Measurements from ENCODE around the gene PTPRG. TPM values are rescaled to one million over a fixed set of nuclear protein-coding genes. Genes with fewer than 3 reads are reported as not detected.

PTPRG gene
- total RNA-seq, 1 experiment from 2014 or later = 32.1 TPM

GRCh38 chr3:62329971-62330370, 768.6 kb downstream of the PTPRG start:
- no TSS peak for BruUV-seq (replicated peaks)
- intact Hi-C loops (cut with micrococcal nuclease) = no loop called here
- TF ChIP-seq, protein P1, sequence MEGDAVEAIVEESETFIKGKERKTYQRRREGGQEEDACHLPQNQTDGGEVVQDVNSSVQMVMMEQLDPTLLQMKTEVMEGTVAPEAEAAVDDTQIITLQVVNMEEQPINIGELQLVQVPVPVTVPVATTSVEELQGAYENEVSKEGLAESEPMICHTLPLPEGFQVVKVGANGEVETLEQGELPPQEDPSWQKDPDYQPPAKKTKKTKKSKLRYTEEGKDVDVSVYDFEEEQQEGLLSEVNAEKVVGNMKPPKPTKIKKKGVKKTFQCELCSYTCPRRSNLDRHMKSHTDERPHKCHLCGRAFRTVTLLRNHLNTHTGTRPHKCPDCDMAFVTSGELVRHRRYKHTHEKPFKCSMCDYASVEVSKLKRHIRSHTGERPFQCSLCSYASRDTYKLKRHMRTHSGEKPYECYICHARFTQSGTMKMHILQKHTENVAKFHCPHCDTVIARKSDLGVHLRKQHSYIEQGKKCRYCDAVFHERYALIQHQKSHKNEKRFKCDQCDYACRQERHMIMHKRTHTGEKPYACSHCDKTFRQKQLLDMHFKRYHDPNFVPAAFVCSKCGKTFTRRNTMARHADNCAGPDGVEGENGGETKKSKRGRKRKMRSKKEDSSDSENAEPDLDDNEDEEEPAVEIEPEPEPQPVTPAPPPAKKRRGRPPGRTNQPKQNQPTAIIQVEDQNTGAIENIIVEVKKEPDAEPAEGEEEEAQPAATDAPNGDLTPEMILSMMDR (IDR thresholded peaks at IDR 0.05 in 2 of 3, conservative IDR thresholded peaks at IDR 0.05 in 1 of 3; ENCODE audit: borderline replicate concordance in 1 of 3, insufficient read depth in 1 of 3, low read depth in 2 of 3, low read length in 2 of 3) = no peak
- no peak for TF ChIP-seq ELF1 (IDR thresholded peaks at IDR 0.05; ENCODE audit: borderline replicate concordance, low read depth)
- TF ChIP-seq ZFX (IDR thresholded peaks at IDR 0.05) = no peak
- TF ChIP-seq, protein P2, sequence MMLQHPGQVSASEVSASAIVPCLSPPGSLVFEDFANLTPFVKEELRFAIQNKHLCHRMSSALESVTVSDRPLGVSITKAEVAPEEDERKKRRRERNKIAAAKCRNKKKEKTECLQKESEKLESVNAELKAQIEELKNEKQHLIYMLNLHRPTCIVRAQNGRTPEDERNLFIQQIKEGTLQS (IDR thresholded peaks at IDR 0.05) = no peak
- TF ChIP-seq, protein P3, sequence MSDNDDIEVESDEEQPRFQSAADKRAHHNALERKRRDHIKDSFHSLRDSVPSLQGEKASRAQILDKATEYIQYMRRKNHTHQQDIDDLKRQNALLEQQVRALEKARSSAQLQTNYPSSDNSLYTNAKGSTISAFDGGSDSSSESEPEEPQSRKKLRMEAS (IDR thresholded peaks at IDR 0.05) = no peak
- no peak for TF ChIP-seq SIN3A (IDR thresholded peaks at IDR 0.05; ENCODE audit: low read depth)
- no peak for TF ChIP-seq YY1 (IDR thresholded peaks at IDR 0.05; ENCODE audit: extremely low read depth, insufficient replicate concordance, low read depth, low read length)
- no peak for TF ChIP-seq CEBPB (IDR thresholded peaks at IDR 0.05; ENCODE audit: low read depth)
- TF ChIP-seq EZH2 (IDR thresholded peaks at IDR 0.05) = no peak
- TF ChIP-seq FOSL1 (IDR thresholded peaks at IDR 0.05; ENCODE audit: low read depth) = no peak
- TF ChIP-seq POLR2AphosphoS5 (IDR thresholded peaks at IDR 0.05; ENCODE audit: low read depth, low read length) = no peak
- no peak for TF ChIP-seq SRF (IDR thresholded peaks at IDR 0.05; ENCODE audit: low read depth)
- peaks cover 39% of the 10 kb centered on the region for H3K27me3 ChIP-seq (ENCODE audit: insufficient read depth, low read length)
- H2AFZ ChIP-seq (ENCODE audit: low read depth, low read length, poor library complexity, severe bottlenecking) = no peak overlapping the region
- H3K9me2 ChIP-seq (ENCODE audit: insufficient read depth) = no peaks in the 10 kb centered on the region
- RAD21 ChIA-PET (ENCODE audit: low non-redundant PET in 1 of 2, low total read pairs in 2 of 2, uncharacterized antibody in 2 of 2, unreplicated experiment in 2 of 2) = interaction anchor here in 1 of 2 experiments (0.5 kb wide), 1 partner anchor 62 kb away, joined by 3 read pairs; no protein-coding TSS in a partner anchor
- CTCF ChIA-PET = interaction anchor here (1.2 kb wide), 1 partner anchor 230 kb away, joined by 4 read pairs; no protein-coding TSS in a partner anchor
- DNase-seq (ENCODE audit: low read depth, low spot score) (no peak), ATAC-seq (no peak)
- H3K9me3 ChIP-seq (ENCODE audit: control insufficient read depth in 1 of 2, insufficient read depth in 1 of 2, low read depth in 1 of 2, low read length in 2 of 2) = no peaks in the 10 kb centered on the region
- no peak overlapping the region for H3K27ac ChIP-seq (ENCODE audit: low read depth, low read length)
- H4K20me1 ChIP-seq (ENCODE audit: insufficient read depth) = no peaks in the 10 kb centered on the region
- H3K36me3 ChIP-seq (ENCODE audit: control insufficient read depth in 1 of 2, insufficient read depth in 2 of 2, low read length in 2 of 2) = no peaks in the 10 kb centered on the region
- no peak overlapping the region for H3K9ac ChIP-seq (ENCODE audit: low read length)
- no peak overlapping the region for H3K4me3 ChIP-seq (replicated peaks in 1 of 2; ENCODE audit: low read depth in 1 of 2, low read length in 2 of 2)
- no peak overlapping the region for H3K4me2 ChIP-seq (ENCODE audit: low read length)
- no peaks in the 10 kb centered on the region for H3K79me2 ChIP-seq (ENCODE audit: insufficient read depth, low read length)
- POLR2A ChIA-PET = no interaction called here
- H3K4me1 ChIP-seq (ENCODE audit: control insufficient read depth in 1 of 2, insufficient read depth in 2 of 2, low read length in 2 of 2) = no peaks in the 10 kb centered on the region
